RWPE1 (cell line): Measurements from ENCODE around the gene NAT16.

Source experiments
- CTCF ChIA-PET: fragments of 350-600 bp; sonication (Branson Sonifier 250); formaldehyde crosslinking; extraction: SDS; loops from one replicate; lab custom pipeline; 2021; lab: Yijun Ruan, JAX
- POLR2A ChIA-PET: fragments of 400-600 bp; formaldehyde crosslinking; extraction: SDS; loops from one replicate; lab custom pipeline; 2020; ENCODE audit warnings: antibody characterized with exemption; ENCODE audit not compliant: low non-redundant PET; lab: Yijun Ruan, JAX
- DNase-seq: peaks from one replicate; pipeline ENCODE4 v3.0.0; 2012; ENCODE audit warnings: low spot score
- H3K27ac ChIP-seq: fragments of 450-650 bp; 2 replicates; pipeline ENCODE4 v1.5.1; 2017
- CTCF ChIP-seq: fragments of 450-650 bp; conservative IDR thresholded peaks from 2 replicates; pipeline ENCODE4 v1.5.1; 2017; ENCODE audit warnings: low read depth, mild to moderate bottlenecking

Gene NAT16

GRCh38 chr7:101197991-101198390, 17.9 kb upstream of the NAT16 start:
- H3K27ac ChIP-seq: no peak overlapping the region
- POLR2A ChIA-PET: no interaction called here
- no peak for DNase-seq
- CTCF ChIA-PET: no interaction called here
- no peak for TF ChIP-seq CTCF

- no peak for DNase-seq
- no peak for TF ChIP-seq CTCF
- no peak overlapping the region for H3K27ac ChIP-seq
- ChIA-PET CTCF (no interaction called here), POLR2A (no interaction called here)
Observed at GRCh38 chr7:101195884-101196283, 15.8 kb upstream of the NAT16 start.

GRCh38 chr7:101189109-101189508, 9.0 kb upstream of the NAT16 start:
- POLR2A ChIA-PET: no interaction called here
- CTCF ChIA-PET: interaction anchor here (0.7 kb wide), 1 partner anchor 26 kb away, joined by 3 read pairs; no protein-coding TSS in a partner anchor
- no peak for DNase-seq
- no peak for TF ChIP-seq CTCF
- no peak overlapping the region for H3K27ac ChIP-seq

GRCh38 chr7:101186844-101187428, 6.8 kb upstream of the NAT16 start:
- H3K27ac ChIP-seq: no peak overlapping the region
- DNase-seq: no peak
- ChIA-PET CTCF (interaction anchor here (0.6 to 1.6 kb wide), 4 partner anchors 43 to 190 kb away, joined by 3 to 5 read pairs (median 4); no protein-coding TSS in a partner anchor), POLR2A (interaction anchor here (0.7 kb wide), 1 partner anchor 9 kb away, joined by 9 read pairs; no protein-coding TSS in a partner anchor)
- TF ChIP-seq CTCF: no peak

GRCh38 chr7:101186194-101186593, 6.1 kb upstream of the NAT16 start:
- no peak for TF ChIP-seq CTCF
- ChIA-PET CTCF (interaction anchor here (0.9 to 1.6 kb wide), 2 partner anchors 42 to 43 kb away, joined by 4 to 5 read pairs; no protein-coding TSS in a partner anchor), POLR2A (no interaction called here)
- DNase-seq: no peak
- H3K27ac ChIP-seq: no peak overlapping the region

GRCh38 chr7:101185258-101185839, 5.3 kb upstream of the NAT16 start:
- TF ChIP-seq CTCF: no peak
- POLR2A ChIA-PET: no interaction called here

More at GRCh38 chr7:101185258-101185839, 5.3 kb upstream of the NAT16 start:
- DNase-seq: no peak
- CTCF ChIA-PET: interaction anchor here (1.6 kb wide), 1 partner anchor 41 kb away, joined by 4 read pairs; no protein-coding TSS in a partner anchor
- no peak overlapping the region for H3K27ac ChIP-seq
